Mesothelial cell of epicardium (in vitro differentiated cells): ENCODE measurements around the gene IVL. TPM values are rescaled to one million over a fixed set of nuclear protein-coding genes. Genes with fewer than 3 reads are reported as not detected.

Experiments
- DNase-seq, 2 experiments: peaks; one replicate each; pipeline ENCODE4 v3.0.0; 2021; ENCODE audit warnings: low spot score in 2 of 2; ENCODE audit not compliant: unreplicated experiment in 2 of 2
- H3K27ac Mint-ChIP-seq: 2 replicates; pipeline ENCODE4 v1.8.0; 2021; ENCODE audit warnings: mixed read lengths
- H3K27me3 Mint-ChIP-seq: 2 replicates; pipeline ENCODE4 v1.8.0; 2021; ENCODE audit warnings: low read depth, mixed read lengths
- H3K36me3 Mint-ChIP-seq: 2 replicates; pipeline ENCODE4 v1.8.0; 2021; ENCODE audit warnings: mixed read lengths
- H3K4me1 Mint-ChIP-seq: 2 replicates; pipeline ENCODE4 v1.8.0; 2021; ENCODE audit warnings: mixed read lengths
- H3K4me3 Mint-ChIP-seq: 2 replicates; pipeline ENCODE4 v1.8.0; 2021; ENCODE audit warnings: mild to moderate bottlenecking, moderate library complexity, mixed read lengths
- H3K9me3 Mint-ChIP-seq: 2 replicates; pipeline ENCODE4 v1.8.0; 2021; ENCODE audit warnings: mixed read lengths
- CTCF ChIP-seq: fragments of 200-600 bp; sonication (generic); IDR thresholded peaks from one replicate; pipeline ENCODE4 v1.5.0; 2021; ENCODE audit warnings: antibody characterized with exemption; ENCODE audit not compliant: unreplicated experiment
- total RNA-seq: library from RNA; stranded (reverse); gene quantifications from 3 replicates; pipeline ENCODE4 v1.2.1, GENCODE V29; 2021

IVL gene
- total RNA-seq, 1 donor from 2014 or later: 0.27 TPM

- Mint-ChIP-seq H3K27ac (no peak overlapping the region), H3K4me1 (no peaks in the 10 kb centered on the region), H3K4me3 (no peak overlapping the region), H3K9me3 (peaks cover 6% of the 10 kb centered on the region), H3K27me3 (no peaks in the 10 kb centered on the region), H3K36me3 (no peaks in the 10 kb centered on the region)
- TF ChIP-seq CTCF: no peak
- no peak for DNase-seq
Measured at GRCh38 chr1:152866321-152866720, 42.0 kb upstream of the IVL start.

- Mint-ChIP-seq H3K27ac (no peak overlapping the region), H3K9me3 (no peaks in the 10 kb centered on the region), H3K4me3 (no peak overlapping the region), H3K27me3 (no peaks in the 10 kb centered on the region), H3K4me1 (peaks cover 2% of the 10 kb centered on the region), H3K36me3 (no peaks in the 10 kb centered on the region)
- peak; percentile 40 to 78 for DNase-seq
- peak; percentile 79 for TF ChIP-seq CTCF
Measured at GRCh38 chr1:152869808-152870419, 38.4 kb upstream of the IVL start.

DNA sequence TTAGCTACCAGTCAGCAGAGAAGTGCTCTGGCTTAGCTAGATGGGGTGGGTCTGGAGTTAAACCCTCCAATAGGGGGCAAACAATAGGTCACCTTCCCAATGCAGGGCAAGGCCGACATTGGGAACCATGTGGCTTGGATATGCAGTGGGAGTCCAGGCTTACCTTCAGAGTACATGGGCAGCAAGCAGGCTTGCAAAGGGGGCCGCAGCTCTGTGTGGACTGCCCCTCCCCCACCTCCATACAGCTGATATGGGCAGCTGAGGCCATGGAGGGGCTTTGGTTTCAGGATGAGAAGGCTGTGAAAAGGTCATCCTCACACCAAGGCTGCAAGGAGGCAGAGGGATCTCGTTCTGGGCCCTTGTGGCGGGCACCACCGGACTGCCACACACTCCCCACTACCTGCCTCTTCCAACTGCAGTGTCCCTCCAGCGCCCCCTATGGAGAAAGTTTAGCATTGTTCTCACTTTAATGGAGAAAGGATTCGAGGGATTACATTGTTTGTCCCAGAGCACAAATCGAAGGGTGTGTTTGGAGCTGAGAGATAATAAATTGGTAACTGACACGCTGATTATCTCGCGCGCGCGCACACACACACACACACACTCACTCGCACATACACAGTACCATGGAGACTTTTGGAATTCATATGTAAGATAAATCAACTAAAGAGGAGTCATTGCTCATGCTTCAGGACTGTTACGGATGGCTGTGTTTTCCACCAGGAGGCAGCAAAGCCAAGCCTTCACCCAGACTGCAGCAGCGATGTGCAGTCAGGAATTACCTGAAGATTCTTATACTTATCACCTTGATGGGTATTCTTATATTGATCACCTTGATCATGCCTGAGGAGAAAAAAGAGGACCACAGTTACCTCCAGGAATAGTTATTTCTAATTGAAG, 37.3 kb upstream of the IVL start:
- H3K9me3 Mint-ChIP-seq: no peaks in the 10 kb centered on the region
- peaks cover 2% of the 10 kb centered on the region for H3K4me1 Mint-ChIP-seq
- no peak for DNase-seq
- no peak overlapping the region for H3K4me3 Mint-ChIP-seq
- H3K27me3 Mint-ChIP-seq: no peaks in the 10 kb centered on the region
- TF ChIP-seq CTCF: peak; percentile 60
- no peak overlapping the region for H3K27ac Mint-ChIP-seq
- H3K36me3 Mint-ChIP-seq: no peaks in the 10 kb centered on the region

DNA sequence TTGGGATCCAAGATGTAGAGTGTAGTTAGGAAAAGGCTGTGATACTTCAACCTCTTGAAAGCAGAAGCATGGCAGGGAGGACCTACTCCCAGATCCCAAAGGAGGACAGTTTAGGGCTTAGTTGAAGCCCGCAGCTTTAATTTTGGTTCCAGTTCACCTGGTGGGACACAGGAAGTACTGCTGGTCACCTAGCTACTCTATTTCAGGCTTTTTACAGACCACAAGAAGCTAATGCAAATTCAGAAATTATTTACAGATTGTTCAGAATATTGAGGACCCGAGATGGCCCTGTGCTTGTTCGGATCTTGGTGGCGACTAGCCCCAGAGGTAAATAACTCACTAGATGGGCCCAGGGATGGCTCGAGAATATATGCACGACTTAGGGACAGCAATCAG, 36.6 kb upstream of the IVL start:
- Mint-ChIP-seq H3K27ac (no peak overlapping the region), H3K36me3 (no peaks in the 10 kb centered on the region), H3K9me3 (peaks cover 3% of the 10 kb centered on the region), H3K4me1 (peaks cover 2% of the 10 kb centered on the region), H3K27me3 (no peaks in the 10 kb centered on the region), H3K4me3 (no peak overlapping the region)
- TF ChIP-seq CTCF: no peak
- no peak for DNase-seq

GRCh38 chr1:152873495-152873894, 34.9 kb upstream of the IVL start:
- Mint-ChIP-seq H3K27me3 (no peaks in the 10 kb centered on the region), H3K27ac (no peak overlapping the region), H3K4me1 (peaks cover 2% of the 10 kb centered on the region), H3K9me3 (peaks cover 17% of the 10 kb centered on the region), H3K4me3 (no peak overlapping the region), H3K36me3 (no peaks in the 10 kb centered on the region)
- TF ChIP-seq CTCF: no peak
- DNase-seq: no peak
